ENCODE data around the gene CST9. TPM values are rescaled to one million over a fixed set of nuclear protein-coding genes. Genes with fewer than 3 reads are reported as not detected.

The CST9 gene, protein sequence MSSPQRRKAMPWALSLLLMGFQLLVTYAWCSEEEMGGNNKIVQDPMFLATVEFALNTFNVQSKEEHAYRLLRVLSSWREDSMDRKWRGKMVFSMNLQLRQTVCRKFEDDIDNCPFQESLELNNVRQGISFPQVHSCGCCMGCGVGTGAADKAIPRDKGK
- total RNA-seq = not detected in 2 replicates

DNA sequence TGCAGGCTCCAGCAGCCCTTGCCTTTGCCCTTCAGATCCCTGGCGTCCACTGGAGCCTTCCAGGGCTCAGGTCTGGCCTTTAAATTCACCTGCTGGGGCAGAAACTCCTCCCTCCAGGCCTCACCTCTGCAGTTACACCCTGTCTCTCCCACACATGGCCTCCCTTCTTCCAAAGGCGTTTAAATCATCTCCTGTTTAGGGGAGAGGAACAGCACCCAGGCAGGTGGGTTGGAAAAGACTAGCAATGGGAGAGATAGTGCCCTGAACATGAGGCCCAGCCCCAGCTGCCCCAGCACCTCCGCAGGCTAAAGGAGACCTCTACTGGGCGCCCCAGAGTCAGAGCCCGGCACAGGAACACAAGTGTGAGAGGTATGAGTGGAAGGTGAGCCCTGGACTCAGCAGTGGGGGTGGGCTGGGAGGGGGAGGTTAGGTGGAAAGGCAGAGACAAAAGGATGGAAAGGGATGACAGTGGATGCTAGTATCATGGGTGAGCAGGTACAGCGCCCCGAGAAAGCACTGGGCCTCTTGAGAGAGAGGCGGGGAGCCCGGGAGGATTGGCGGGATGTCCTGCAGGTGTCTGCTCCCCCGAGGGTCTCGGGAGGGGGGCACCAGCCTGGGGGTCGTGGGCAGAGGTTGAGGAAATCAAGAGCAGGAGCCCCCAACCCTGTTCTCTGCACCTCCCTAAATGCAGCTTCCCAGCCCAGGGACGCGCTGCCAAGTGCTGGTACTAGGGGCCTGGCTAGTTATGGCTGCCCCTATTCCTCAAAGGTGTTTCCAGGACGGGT, at the start of gene CST9:
Gene CST9 (minus strand): TSS at position 51 of the 785 bp plus-strand sequence. CDS start 53 bp downstream, outside the sequence.

DNA sequence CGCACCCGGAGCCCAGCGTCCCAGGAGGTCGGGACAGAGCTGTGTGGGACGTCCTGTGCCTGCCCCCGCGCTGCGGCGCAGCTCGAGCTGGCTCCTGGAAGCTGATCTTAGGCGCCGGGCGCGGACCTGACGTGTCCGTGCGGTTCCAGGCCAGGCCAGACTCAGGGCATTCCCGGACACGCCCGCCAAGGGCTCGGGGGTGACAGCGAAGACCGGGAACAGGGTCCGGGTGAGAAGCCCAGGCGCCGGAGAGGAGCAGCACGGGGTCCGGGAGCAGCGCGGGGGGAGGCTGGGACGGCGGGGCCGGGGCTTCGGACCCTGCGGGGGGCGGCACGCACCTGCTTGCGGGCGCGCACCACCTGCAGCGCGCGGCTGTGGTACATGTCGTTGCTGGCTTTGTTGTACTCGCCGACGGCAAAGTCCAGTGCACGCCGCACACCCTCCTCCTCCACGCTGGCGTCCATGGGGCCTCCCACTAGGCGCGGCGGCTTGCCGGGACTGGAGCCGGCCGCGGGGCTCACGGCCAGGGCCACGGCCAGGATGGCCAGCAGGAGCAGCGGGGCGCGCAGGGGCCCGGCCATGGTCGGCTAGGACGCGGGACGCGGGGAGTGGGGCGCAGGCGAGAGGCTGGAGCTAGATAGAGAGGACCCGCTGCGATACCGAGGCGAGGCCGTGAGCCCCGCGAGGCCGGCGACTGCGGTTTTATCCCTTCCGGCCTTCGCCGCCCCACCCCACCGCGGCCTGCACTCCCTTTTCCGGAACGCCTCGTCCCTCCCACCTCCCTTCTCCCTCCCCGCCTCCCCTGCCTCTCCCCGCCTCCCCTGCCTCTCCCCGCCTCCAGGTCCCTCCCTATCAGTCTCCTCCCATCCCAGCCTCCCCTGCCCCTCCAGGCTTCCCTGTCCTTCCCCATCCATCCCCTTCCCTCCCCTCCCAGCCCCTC, 31.8 kb upstream of the CST9 start, which contains the start of gene CST3:
Gene CST3 (minus strand): TSS at position 674 of the 940 bp plus-strand sequence. CDS start 93 bp downstream, at position 581.

DNA sequence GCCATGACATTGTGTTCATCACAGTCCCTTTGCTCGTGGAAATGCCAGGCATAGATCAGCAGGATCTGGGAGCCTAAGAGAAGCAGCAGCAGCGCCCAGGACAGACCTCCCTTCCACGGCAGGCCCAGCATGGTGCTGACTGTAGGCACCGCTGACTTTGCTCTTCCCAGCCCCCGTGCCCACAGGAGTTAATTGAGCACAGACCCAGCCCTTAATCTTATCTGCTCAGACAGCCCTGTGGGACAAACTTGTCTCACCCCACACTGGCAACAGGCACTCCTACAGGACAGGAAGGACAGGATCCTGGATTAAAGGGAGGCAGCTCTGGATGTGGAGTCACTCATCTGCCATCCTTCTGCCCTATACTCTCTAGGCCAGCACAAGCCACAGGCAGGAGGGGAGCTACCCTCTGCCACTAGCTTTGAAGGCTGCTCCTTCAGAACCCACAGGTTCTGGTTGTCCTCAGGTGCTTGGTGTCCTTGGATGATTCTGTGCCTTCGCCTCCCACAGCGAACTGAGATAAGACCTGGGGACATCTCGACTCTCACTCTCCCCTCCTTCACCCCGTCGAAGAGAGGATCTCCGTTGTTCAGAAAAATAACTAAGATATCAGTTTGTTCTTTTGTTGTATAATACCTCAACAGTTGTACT, 37.3 kb downstream of the CST9 start, which contains the start of gene CST9L:
Gene CST9L (minus strand): TSS at position 165 of the 651 bp plus-strand sequence. CDS start 34 bp downstream, at position 131.

Other genes with a start within 250 kb of the CST9 start
- gene GZF1, start 243.7 kb downstream of the CST9 start, total RNA-seq = 13.2 and 27.6 TPM in 2 replicates
- gene NAPB, start 184.4 kb downstream of the CST9 start, total RNA-seq = 8.6 and 9.6 TPM in 2 replicates
- not detected in 2 replicates for gene CSTL1, start 166.2 kb downstream of the CST9 start, total RNA-seq
- not detected in 2 replicates for gene CST11, start 153.0 kb downstream of the CST9 start, total RNA-seq
- gene CST8, start 114.8 kb downstream of the CST9 start, total RNA-seq = not detected in 2 replicates
- not detected in 2 replicates for gene CST9L, start 37.4 kb downstream of the CST9 start, total RNA-seq
- gene CST3, start 32.0 kb upstream of the CST9 start, total RNA-seq = 143 and 271 TPM in 2 replicates
- gene CST4, start 83.1 kb upstream of the CST9 start, total RNA-seq = 0.77 and 1.7 TPM in 2 replicates
- gene CST1, start 145.0 kb upstream of the CST9 start, total RNA-seq = 13.2 and 29.3 TPM in 2 replicates
- 6.9 and 38.1 TPM in 2 replicates for gene CST2, start 220.8 kb upstream of the CST9 start, total RNA-seq

Measured in regular cardiac myocyte (primary cell).